ENCODE results near the gene MYO10.

Gene MYO10

GRCh38 chr5:16773991-16774390, 162.1 kb downstream of the MYO10 start:
- TF ChIP-seq EGR1 (IDR thresholded peaks at IDR 0.05) (no peak), EP300 (IDR thresholded peaks at IDR 0.05; ENCODE audit: borderline replicate concordance) (no peak), USF1 (IDR thresholded peaks at IDR 0.05) (no peak), ZBTB7A (IDR thresholded peaks at IDR 0.05; ENCODE audit: low read depth) (no peak), YY1 (IDR thresholded peaks at IDR 0.05; ENCODE audit: low read depth) (no peak), TEAD4 (IDR thresholded peaks at IDR 0.05) (no peak)

- TF ChIP-seq FOXM1 (IDR thresholded peaks at IDR 0.05; ENCODE audit: borderline replicate concordance, low read depth): no peak
- no peak for TF ChIP-seq TCF12 (IDR thresholded peaks at IDR 0.05; ENCODE audit: low read depth)
- no peak for TF ChIP-seq RAD21 (IDR thresholded peaks at IDR 0.05; ENCODE audit: low read depth)
- TF ChIP-seq USF1 (IDR thresholded peaks at IDR 0.05): no peak
- TF ChIP-seq ZBTB7A (IDR thresholded peaks at IDR 0.05; ENCODE audit: low read depth): no peak
- TF ChIP-seq NFIC (IDR thresholded peaks at IDR 0.05): no peak
- no peak for TF ChIP-seq CEBPB (IDR thresholded peaks at IDR 0.05)
These were observed 163.5 kb downstream of the MYO10 start for GRCh38 chr5:16772556-16772955.

GRCh38 chr5:16768184-16768583, 167.9 kb downstream of the MYO10 start:
- TF ChIP-seq TAF1 (IDR thresholded peaks at IDR 0.05; ENCODE audit: low read depth) (no peak), USF1 (IDR thresholded peaks at IDR 0.05) (no peak), CEBPB (IDR thresholded peaks at IDR 0.05) (no peak), CREB1 (IDR thresholded peaks at IDR 0.05; ENCODE audit: low read depth) (no peak), TEAD4 (IDR thresholded peaks at IDR 0.05) (no peak), MAX (IDR thresholded peaks at IDR 0.05) (no peak), NFIC (IDR thresholded peaks at IDR 0.05) (no peak), EP300 (IDR thresholded peaks at IDR 0.05; ENCODE audit: borderline replicate concordance) (no peak), YY1 (IDR thresholded peaks at IDR 0.05; ENCODE audit: low read depth) (no peak), ZBTB7A (IDR thresholded peaks at IDR 0.05; ENCODE audit: low read depth) (no peak), TCF12 (IDR thresholded peaks at IDR 0.05; ENCODE audit: low read depth) (no peak), FOXM1 (IDR thresholded peaks at IDR 0.05; ENCODE audit: borderline replicate concordance, low read depth) (no peak), REST (IDR thresholded peaks at IDR 0.05; ENCODE audit: low read depth) (no peak), RAD21 (IDR thresholded peaks at IDR 0.05; ENCODE audit: low read depth) (no peak), EGR1 (IDR thresholded peaks at IDR 0.05) (no peak)

- TF ChIP-seq ZBTB7A (IDR thresholded peaks at IDR 0.05; ENCODE audit: low read depth) (no peak), CEBPB (IDR thresholded peaks at IDR 0.05) (no peak), TEAD4 (IDR thresholded peaks at IDR 0.05) (no peak), FOXM1 (IDR thresholded peaks at IDR 0.05; ENCODE audit: borderline replicate concordance, low read depth) (no peak), RAD21 (IDR thresholded peaks at IDR 0.05; ENCODE audit: low read depth) (no peak), EP300 (IDR thresholded peaks at IDR 0.05; ENCODE audit: borderline replicate concordance) (no peak), NFIC (IDR thresholded peaks at IDR 0.05) (no peak), MAX (IDR thresholded peaks at IDR 0.05) (no peak), REST (IDR thresholded peaks at IDR 0.05; ENCODE audit: low read depth) (no peak), EGR1 (IDR thresholded peaks at IDR 0.05) (no peak), TAF1 (IDR thresholded peaks at IDR 0.05; ENCODE audit: low read depth) (no peak), CREB1 (IDR thresholded peaks at IDR 0.05; ENCODE audit: low read depth) (no peak), YY1 (IDR thresholded peaks at IDR 0.05; ENCODE audit: low read depth) (no peak), USF1 (IDR thresholded peaks at IDR 0.05) (no peak)
These were observed 172.9 kb downstream of the MYO10 start for GRCh38 chr5:16763211-16763610.

- no peak for TF ChIP-seq REST (IDR thresholded peaks at IDR 0.05; ENCODE audit: low read depth)
- TF ChIP-seq EP300 (IDR thresholded peaks at IDR 0.05; ENCODE audit: borderline replicate concordance): no peak
- TF ChIP-seq CREB1 (IDR thresholded peaks at IDR 0.05; ENCODE audit: low read depth): no peak
- TF ChIP-seq RAD21 (IDR thresholded peaks at IDR 0.05; ENCODE audit: low read depth): no peak
- no peak for TF ChIP-seq MAX (IDR thresholded peaks at IDR 0.05)
- no peak for TF ChIP-seq TEAD4 (IDR thresholded peaks at IDR 0.05)
- TF ChIP-seq TCF12 (IDR thresholded peaks at IDR 0.05; ENCODE audit: low read depth): no peak
- no peak for TF ChIP-seq ZBTB7A (IDR thresholded peaks at IDR 0.05; ENCODE audit: low read depth)
- TF ChIP-seq FOXM1 (IDR thresholded peaks at IDR 0.05; ENCODE audit: borderline replicate concordance, low read depth): no peak
- no peak for TF ChIP-seq USF1 (IDR thresholded peaks at IDR 0.05)
- TF ChIP-seq CEBPB (IDR thresholded peaks at IDR 0.05): no peak
- no peak for TF ChIP-seq EGR1 (IDR thresholded peaks at IDR 0.05)
- TF ChIP-seq TAF1 (IDR thresholded peaks at IDR 0.05; ENCODE audit: low read depth): no peak
- TF ChIP-seq NFIC (IDR thresholded peaks at IDR 0.05): no peak
- no peak for TF ChIP-seq YY1 (IDR thresholded peaks at IDR 0.05; ENCODE audit: low read depth)
These were observed 176.8 kb downstream of the MYO10 start for GRCh38 chr5:16759147-16759773.
